SK-N-SH treated with all-trans-retinoic acid at 6 μM for 48 hours (cell line): ENCODE results near the gene ZNF490.

ENCODE experiments used
- ATAC-seq: fragments of 200-7000 bp; cut with Tn5 transposase; 3 replicates; pipeline ENCODE4 v1.9.1; 2020; ENCODE audit warnings: mild to moderate bottlenecking, moderate library complexity
- ARNTL ChIP-seq: fragments of 450-650 bp; formaldehyde crosslinking; IDR thresholded peaks from 2 replicates; pipeline ENCODE4 v1.5.0; 2020; ENCODE audit warnings: low read depth, mild to moderate bottlenecking, moderate library complexity, borderline replicate concordance
- CSDC2 ChIP-seq: fragments of 250-450 bp; sonication (Bioruptor Pico); IDR thresholded peaks from 2 replicates; pipeline ENCODE4 v1.5.0; 2020; ENCODE audit warnings: mild to moderate bottlenecking, moderate library complexity
- ESRRG ChIP-seq: fragments of 250-450 bp; sonication (Bioruptor Pico); IDR thresholded peaks from 2 replicates; pipeline ENCODE4 v1.6.1; 2021; ENCODE audit warnings: mild to moderate bottlenecking
- ISL1 ChIP-seq: fragments of 250-450 bp; sonication (Bioruptor Pico); IDR thresholded peaks from 2 replicates; pipeline ENCODE4 v2.1.2; 2022; ENCODE audit warnings: mild to moderate bottlenecking, moderate library complexity
- PPARA ChIP-seq: fragments of 250-450 bp; sonication (Bioruptor Pico); IDR thresholded peaks from 2 replicates; pipeline ENCODE4 v1.5.0; 2020; ENCODE audit warnings: mild to moderate bottlenecking, borderline replicate concordance
- TOX ChIP-seq: fragments of 250-450 bp; sonication (Bioruptor Pico); IDR thresholded peaks from 2 replicates; pipeline ENCODE4 v1.8.0; 2021; ENCODE audit warnings: mild to moderate bottlenecking, moderate library complexity, borderline replicate concordance
- ZC3H10 ChIP-seq: fragments of 250-450 bp; sonication (Bioruptor Pico); IDR thresholded peaks from 2 replicates; pipeline ENCODE4 v1.5.1; 2021; ENCODE audit warnings: mild to moderate bottlenecking, moderate library complexity
- ZFP3 ChIP-seq: fragments of 250-450 bp; sonication (Bioruptor Pico); IDR thresholded peaks from 2 replicates; pipeline ENCODE4 v1.5.0; 2020; ENCODE audit warnings: mild to moderate bottlenecking, moderate library complexity
- ZFP30 ChIP-seq: fragments of 450-650 bp; formaldehyde crosslinking; IDR thresholded peaks from 2 replicates; pipeline ENCODE4 v1.5.0; 2022; ENCODE audit warnings: mild to moderate bottlenecking, moderate library complexity
- ZNF565 ChIP-seq: fragments of 450-650 bp; formaldehyde crosslinking; conservative IDR thresholded peaks from 2 replicates; pipeline ENCODE4 v1.5.0; 2020; ENCODE audit warnings: low read depth, mild to moderate bottlenecking, moderate library complexity
- ZNF70 ChIP-seq: fragments of 450-650 bp; formaldehyde crosslinking; IDR thresholded peaks from 2 replicates; pipeline ENCODE4 v1.5.0; 2020; ENCODE audit warnings: mild to moderate bottlenecking, moderate library complexity
- ZNF8 ChIP-seq: fragments of 450-650 bp; formaldehyde crosslinking; IDR thresholded peaks from 2 replicates; pipeline ENCODE4 v1.5.0; 2020; ENCODE audit warnings: mild to moderate bottlenecking, moderate library complexity
- TF ChIP-seq, protein P1 (sequence below): fragments of 250-450 bp; sonication (Bioruptor Pico); IDR thresholded peaks from 2 replicates; pipeline ENCODE4 v1.5.0; 2020; ENCODE audit warnings: mild to moderate bottlenecking, moderate library complexity
- TF ChIP-seq, protein P2 (sequence below): fragments of 250-450 bp; sonication (Bioruptor Pico); IDR thresholded peaks from 2 replicates; pipeline ENCODE4 v1.8.0; 2021; ENCODE audit warnings: low read depth, mild to moderate bottlenecking, moderate library complexity, borderline replicate concordance
- TF ChIP-seq, protein P3 (sequence below): fragments of 250-450 bp; sonication (Bioruptor Pico); IDR thresholded peaks from 2 replicates; pipeline ENCODE4 v1.5.1; 2020; ENCODE audit warnings: low read depth, mild to moderate bottlenecking, moderate library complexity

Gene ZNF490

GRCh38 chr19:12543855-12544254 is 66.8 kb downstream of the ZNF490 start:
- no peak for ATAC-seq

More at GRCh38 chr19:12543855-12544254, 66.8 kb downstream of the ZNF490 start:
- TF ChIP-seq TOX (no peak), ZNF8 (no peak), CSDC2 (CRISPR knock-in tag) (no peak), ZNF565 (CRISPR knock-in tag) (no peak), ZFP30 (CRISPR knock-in tag) (no peak), ZNF70 (CRISPR knock-in tag) (no peak), ARNTL (CRISPR knock-in tag) (no peak), ISL1 (CRISPR knock-in tag) (no peak), ZC3H10 (CRISPR knock-in tag) (no peak), ESRRG (CRISPR knock-in tag) (no peak), PPARA (CRISPR knock-in tag) (no peak), ZFP3 (CRISPR knock-in tag) (no peak)
- TF ChIP-seq, protein P1, sequence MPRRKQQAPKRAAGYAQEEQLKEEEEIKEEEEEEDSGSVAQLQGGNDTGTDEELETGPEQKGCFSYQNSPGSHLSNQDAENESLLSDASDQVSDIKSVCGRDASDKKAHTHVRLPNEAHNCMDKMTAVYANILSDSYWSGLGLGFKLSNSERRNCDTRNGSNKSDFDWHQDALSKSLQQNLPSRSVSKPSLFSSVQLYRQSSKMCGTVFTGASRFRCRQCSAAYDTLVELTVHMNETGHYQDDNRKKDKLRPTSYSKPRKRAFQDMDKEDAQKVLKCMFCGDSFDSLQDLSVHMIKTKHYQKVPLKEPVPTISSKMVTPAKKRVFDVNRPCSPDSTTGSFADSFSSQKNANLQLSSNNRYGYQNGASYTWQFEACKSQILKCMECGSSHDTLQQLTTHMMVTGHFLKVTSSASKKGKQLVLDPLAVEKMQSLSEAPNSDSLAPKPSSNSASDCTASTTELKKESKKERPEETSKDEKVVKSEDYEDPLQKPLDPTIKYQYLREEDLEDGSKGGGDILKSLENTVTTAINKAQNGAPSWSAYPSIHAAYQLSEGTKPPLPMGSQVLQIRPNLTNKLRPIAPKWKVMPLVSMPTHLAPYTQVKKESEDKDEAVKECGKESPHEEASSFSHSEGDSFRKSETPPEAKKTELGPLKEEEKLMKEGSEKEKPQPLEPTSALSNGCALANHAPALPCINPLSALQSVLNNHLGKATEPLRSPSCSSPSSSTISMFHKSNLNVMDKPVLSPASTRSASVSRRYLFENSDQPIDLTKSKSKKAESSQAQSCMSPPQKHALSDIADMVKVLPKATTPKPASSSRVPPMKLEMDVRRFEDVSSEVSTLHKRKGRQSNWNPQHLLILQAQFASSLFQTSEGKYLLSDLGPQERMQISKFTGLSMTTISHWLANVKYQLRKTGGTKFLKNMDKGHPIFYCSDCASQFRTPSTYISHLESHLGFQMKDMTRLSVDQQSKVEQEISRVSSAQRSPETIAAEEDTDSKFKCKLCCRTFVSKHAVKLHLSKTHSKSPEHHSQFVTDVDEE (CRISPR knock-in tag) = no peak
- TF ChIP-seq, protein P2, sequence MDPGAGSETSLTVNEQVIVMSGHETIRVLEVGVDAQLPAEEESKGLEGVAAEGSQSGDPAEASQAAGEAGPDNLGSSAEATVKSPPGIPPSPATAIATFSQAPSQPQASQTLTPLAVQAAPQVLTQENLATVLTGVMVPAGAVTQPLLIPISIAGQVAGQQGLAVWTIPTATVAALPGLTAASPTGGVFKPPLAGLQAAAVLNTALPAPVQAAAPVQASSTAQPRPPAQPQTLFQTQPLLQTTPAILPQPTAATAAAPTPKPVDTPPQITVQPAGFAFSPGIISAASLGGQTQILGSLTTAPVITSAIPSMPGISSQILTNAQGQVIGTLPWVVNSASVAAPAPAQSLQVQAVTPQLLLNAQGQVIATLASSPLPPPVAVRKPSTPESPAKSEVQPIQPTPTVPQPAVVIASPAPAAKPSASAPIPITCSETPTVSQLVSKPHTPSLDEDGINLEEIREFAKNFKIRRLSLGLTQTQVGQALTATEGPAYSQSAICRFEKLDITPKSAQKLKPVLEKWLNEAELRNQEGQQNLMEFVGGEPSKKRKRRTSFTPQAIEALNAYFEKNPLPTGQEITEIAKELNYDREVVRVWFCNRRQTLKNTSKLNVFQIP = no peak
- TF ChIP-seq, protein P3, sequence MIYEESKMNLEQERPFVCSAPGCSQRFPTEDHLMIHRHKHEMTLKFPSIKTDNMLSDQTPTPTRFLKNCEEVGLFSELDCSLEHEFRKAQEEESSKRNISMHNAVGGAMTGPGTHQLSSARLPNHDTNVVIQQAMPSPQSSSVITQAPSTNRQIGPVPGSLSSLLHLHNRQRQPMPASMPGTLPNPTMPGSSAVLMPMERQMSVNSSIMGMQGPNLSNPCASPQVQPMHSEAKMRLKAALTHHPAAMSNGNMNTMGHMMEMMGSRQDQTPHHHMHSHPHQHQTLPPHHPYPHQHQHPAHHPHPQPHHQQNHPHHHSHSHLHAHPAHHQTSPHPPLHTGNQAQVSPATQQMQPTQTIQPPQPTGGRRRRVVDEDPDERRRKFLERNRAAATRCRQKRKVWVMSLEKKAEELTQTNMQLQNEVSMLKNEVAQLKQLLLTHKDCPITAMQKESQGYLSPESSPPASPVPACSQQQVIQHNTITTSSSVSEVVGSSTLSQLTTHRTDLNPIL = no peak
